Measurements from ENCODE around the gene IRF3.

IRF3 gene

DNA sequence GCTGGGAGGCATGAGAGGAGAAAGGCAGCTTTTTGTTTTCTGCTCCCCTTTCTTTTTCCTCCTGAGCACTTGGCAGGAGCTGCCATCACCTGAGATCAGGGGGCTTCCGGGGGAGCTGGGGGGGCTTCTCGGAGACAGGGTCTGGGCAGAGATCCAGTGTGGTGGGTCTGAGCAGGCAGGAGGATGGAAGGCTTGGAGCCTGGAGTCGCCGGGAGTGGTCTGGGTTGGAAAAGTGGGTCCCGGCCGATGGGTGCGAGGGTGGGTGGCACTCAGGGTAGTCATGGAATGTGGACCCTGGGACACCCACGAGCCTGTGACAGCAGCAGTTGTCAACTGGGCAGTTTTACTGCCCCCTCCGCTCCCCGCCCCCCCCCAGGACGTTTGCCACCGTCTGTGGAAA, 21.5 kb upstream of the IRF3 start:
- DNase-seq = no peak

DNA sequence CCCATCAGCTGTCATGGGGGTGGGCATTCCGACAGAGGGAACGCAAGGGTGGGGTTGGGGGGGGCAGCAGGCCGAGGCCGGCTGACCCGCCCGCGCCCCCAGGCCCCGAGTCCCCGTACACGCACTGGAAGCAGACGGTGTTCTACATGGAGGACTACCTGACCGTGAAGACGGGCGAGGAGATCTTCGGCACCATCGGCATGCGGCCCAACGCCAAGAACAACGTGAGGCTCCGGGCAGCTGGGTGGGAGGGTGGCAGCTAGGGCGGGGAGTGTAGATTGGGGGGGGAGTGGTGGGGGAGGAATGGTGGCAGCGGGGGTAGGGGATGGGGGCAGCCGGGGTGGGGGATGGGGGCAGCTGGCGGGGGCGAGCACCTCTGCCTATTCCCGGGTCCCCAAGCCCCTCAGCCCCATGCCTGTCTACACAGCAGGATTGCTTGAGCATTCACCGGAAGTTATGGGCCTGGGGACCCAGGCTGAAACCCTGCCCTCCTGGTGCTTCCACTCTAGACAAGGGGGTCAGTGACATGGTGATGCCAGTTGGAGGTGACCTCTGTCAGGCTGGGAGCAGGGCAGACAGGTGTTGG, 20.9 kb upstream of the IRF3 start:
- DNase-seq = no peak

DNA sequence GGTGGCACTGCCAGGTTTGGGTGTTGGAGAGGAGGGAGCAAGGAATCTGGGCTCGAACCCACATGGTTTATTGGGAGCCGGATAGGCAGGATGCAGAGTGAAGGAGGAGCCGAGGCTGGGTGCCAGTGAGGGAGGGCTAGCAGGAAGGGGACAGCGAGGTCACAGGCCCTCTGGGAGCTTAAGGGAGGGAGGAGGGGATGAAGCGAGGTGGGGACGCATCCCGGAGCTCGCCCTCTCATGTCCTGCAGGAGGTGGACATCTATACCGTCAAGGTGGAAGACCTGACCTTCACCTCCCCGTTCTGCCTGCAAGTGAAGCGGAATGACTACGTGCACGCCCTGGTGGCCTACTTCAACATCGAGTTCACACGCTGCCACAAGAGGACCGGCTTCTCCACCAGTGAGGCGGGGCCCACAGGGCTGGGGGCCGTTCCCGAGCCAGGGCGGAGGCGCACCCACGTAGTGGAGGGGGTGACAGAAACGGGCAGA, 20.2 kb upstream of the IRF3 start:
- DNase-seq = no peak

DNA sequence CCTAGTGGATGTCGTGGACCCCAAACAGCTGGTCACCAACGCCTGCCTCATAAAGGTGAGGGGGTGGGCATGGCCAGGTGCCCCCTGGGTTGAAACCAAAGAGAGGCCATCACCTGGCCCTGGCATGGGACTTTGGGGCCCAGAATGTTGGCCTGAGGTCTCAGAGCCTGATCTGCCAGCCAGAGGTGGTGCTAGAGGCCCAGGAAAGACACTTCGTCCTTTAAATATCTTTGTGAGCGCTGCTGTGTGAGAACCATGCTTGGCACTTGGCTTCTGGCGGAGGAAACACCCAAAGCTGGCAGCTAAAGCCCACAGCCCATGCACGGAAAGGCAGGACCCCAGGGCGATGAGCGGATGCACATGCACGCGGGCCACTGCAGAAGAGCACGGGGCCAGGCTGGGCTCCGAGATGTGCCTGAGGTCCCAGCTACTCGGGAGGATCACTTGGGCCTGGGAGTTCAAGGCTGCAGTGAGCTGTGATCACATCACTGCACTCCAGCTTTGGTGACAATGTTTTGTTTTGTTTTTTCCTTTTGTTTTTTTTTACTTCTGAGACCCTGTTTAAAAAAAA, 19.4 kb upstream of the IRF3 start:
- no peak for DNase-seq

DNA sequence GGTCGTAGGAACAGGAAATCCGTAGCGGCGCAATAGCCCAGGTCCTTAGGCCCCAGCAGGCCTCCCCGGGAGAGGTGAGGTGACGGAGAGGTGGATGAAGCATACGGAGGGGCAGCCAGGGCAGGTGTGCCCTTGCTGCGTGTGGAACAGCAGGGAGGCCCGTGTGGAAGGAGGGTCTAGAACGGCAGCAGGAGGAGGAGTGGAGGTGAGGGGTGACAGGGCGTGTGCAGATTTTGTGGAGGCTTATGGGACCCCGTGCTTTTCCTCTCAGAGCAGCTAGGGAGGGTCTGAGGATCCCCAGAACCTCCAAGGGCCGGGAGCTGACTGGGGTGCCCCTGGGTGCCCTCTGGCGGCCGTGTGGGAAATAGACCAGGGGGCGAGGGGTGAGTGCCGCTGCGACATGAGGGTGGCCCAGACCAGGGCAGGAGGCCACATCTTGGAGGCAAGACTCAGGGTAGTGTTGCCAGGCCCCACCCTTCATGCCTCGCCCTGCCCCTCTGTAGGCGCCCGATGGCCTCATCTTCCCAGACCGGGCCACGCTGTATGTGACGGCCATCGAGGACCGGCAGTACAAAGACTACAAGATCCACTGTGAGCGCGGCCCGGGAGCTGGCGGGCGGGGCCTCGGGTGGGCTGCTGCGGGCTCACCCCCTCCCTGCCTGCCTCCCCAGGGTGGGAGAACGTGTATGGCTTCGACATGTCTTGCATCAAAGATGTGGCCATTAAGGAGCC, 18.8 kb upstream of the IRF3 start:
- DNase-seq = peak in 1 of 2 experiments; percentile 20

DNA sequence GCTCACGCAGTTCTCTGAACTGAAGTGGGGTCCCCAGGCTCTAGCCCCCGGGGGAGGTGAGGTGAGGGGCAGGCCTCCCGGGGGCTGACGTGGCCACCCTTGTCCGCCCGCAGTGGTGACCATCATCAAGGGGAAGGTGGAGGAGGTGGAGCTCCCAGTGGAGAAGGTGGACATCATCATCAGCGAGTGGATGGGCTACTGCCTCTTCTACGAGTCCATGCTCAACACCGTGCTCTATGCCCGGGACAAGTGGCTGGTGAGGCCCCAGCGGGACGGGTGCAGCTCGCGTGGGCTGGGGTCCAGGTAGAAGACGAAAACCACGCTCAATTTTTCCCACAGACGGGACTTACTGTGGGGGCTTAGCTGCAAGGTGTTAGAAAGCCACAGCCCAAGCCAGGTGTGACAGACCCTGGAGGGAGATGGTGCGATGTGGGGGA, 18.2 kb upstream of the IRF3 start:
- no peak for DNase-seq

DNA sequence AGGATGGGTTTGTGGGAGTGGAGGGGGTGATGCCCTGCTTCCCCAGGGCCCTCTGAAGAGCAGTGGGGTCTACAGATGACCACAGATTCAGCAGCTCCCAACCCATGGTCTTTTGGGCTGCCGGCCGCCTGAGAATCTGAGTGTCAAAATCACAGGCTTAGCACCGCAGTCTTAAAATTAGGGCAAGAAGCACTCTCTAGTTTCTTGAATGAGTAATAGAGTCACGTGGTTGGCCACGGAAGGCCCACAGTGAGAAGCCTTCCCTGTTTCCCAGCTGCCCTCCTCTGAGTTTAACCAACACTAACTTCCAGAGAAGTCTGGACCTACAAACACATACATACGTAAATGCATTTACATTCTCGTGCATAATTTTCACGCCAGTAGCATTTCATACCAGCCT, 16.6 kb upstream of the IRF3 start:
- DNase-seq = no peak

DNA sequence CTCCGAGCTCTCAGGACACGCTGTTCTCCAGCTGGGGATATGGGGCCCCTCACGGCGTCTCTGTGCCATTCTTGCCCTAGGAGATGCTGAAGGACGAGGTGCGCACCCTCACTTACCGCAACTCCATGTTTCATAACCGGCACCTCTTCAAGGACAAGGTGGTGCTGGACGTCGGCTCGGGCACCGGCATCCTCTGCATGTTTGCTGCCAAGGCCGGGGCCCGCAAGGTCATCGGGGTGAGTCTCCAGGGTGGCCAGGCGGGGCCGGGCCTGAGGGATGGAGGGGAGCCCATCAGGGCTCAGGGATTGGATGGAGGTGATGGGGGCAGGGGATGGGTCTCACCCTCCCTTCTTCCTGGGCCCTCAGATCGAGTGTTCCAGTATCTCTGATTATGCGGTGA, 16.2 kb upstream of the IRF3 start:
- no peak for DNase-seq

DNA sequence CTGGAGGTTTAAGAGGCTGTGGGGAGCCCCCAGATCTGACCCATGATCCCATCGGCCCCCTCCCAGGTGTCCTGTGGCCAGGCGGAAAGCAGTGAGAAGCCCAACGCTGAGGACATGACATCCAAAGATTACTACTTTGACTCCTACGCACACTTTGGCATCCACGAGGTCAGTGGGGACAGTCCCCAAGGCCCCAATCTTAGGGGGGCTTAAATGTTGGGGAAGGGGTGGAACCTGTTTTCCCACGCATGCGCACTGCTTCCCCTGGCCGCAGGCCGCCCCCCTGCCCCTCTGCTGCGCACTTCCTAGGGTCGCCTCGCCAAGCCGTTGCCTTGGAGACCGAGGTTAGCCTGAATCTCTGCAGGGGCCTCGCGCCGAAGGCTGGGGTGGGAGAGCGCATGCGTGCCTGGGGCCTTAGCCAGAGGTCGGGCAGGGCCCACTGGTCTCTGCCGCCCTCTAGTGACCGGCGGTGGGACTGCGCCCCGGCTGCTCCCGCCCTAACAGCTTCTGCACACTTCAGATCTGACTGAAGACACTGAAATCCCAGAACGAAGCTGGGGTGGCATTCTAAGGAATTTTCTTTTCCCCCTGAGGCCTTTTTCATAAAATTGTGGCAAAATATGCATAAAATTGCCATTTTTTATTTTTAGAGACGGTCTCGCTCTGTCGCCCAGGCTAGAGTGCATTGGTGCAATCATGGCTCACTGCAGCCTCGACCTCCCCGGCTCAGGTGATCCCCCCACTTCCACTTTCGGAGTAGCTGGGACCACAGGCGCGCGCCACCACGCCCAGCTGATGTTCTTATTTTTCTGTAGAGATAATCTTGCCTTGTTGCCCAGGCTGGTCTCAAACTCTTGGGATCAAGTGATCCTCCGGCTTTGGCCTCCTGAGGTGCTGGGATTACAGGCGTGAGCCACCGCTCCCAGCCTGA, 15.0 kb upstream of the IRF3 start:
- DNase-seq = peak; percentile 27 to 92

DNA sequence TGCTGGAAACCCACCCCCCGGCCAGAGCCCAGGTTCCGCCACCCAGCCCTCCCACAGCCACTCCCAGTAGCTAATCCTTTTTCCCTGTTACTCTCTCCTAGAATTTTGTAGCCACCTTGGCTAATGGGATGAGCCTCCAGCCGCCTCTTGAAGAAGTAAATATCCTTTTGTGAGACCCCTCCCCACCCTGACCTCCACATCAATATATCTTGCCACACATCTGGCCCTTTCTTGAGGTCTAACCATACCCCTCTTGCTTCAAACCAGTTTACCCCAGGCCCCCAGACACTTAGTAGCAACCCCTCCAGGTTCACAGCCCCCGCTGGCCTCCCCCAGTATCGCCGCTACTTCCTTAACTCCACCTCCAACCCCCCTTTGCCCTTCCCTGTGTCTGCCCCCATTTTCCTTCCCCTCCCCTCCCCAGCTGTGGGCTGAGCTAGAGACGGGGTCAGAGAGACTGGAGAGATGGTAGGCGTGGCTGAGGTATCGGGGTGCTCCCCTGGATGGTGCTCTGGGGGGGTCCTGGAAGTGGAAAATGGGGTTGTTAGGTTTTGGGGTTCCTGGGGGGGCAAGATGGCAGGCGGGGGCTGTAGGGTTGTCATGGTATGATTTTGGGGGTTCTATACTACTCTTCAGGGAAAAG, 14.2 kb upstream of the IRF3 start:
- no peak for DNase-seq

DNA sequence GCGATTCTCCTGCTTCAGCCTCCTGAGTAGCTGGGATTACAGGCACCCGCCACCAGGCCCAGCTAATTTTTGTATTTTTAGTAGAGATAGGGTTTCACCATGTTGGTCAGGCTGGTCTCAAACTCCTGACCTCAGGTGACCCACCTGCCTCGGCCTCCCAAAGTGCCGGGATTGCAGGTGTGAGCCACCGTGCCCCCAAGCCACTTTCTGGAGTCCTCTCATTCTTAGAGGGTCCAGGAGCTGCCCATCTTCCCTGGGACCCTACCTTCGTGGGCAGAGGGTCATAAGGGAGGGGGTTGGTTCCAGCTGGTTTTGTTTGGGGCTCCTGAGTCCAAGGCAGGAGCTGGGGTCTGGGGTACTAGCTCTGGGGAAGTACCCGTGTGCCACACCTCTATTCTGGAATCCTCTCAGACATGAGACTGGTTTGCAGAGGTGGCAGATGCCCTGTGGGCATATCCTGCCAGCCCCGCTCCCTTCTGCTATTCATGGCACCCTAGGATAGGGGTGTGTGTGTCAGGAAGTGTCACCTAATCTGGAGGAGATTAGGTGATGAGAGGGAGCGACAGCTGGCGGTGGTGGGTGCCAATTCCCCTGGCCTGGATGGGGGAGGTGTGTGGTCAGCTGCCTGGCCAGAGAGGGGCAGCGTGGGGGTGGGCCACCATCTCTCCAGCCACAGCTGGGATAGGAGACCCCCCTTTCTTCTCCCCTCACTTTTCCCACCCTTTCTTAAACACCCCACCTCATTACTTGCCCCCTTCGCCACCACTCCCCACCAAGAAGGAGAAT, 13.5 kb upstream of the IRF3 start:
- no peak for DNase-seq

DNA sequence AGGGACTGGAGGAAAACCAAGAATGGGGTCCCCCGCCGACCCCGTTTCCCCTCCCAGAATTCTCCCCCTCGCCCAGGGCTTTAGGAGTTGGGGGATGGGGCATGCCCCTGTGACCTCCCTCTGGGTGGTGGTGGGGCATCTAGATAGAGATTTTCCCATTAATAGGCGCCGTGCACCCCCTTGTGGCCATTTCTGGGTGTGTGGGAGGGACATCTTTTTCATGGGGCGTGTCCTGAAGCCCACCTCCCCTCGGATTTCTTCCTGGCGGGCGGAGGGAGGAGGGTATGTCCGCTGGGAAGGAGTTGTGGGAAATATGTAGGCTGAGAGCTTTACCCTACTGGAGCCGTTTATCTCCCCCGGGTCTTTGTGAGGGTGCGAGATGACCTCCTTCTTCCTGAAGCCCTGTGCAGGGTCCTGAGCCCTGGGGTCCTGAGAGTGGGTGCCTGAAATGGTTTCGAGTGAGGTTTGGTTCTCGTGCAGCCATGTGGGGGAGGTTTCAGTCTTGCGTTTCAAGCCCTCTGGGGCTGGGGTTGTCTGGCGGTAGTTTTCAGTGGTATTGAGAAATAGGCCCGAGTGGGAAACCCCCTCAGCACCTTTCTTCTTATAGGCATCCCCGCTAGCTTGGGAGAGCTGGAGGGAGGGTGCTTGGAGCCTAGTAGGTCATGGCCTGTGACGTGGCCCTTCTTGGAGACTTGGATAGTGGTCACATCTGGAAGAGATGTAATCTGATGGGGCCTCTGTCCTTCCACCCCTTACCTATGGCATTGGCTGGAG, 12.4 kb upstream of the IRF3 start:
- peak; percentile 69 to 83 for DNase-seq

DNA sequence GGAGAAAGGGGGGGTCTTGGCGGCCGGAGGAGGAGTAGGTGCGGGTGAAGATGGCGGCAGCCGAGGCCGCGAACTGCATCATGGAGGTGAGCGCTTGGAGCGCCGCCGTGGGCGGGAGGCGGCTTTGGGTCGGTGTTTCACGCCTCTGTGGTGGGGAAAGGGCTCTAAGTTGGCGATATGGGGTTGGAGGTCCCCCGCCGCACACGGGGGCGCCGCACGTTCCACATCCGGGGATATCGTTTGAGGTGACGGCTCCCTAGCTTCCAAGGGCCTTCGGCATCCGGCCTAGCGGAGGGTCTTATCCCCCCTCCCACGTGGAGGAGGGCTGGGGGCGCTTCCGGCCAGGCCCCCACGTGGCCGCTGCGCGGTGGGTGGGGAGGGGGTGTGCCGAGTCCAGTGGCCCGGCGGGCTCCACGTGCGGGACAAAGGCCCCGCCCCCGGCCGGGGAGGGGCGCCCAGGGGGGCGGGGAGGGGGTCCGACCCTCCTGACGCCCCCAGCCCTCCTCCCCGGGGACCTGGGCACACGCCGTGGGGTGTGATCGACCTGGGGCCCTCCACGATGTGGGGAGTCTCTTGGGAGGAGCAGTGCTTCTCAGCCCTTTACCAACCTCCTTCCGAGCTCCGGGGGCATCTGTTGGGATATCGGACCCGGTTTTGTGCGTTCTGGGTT, 11.7 kb upstream of the IRF3 start, which contains the start of gene PRMT1:
PRMT1 (plus strand) TSS at position 41 of the 670 bp plus-strand sequence; CDS start at position 51, 10 bp downstream.
- DNase-seq = peak in 1 of 2 experiments; percentile 61

DNA sequence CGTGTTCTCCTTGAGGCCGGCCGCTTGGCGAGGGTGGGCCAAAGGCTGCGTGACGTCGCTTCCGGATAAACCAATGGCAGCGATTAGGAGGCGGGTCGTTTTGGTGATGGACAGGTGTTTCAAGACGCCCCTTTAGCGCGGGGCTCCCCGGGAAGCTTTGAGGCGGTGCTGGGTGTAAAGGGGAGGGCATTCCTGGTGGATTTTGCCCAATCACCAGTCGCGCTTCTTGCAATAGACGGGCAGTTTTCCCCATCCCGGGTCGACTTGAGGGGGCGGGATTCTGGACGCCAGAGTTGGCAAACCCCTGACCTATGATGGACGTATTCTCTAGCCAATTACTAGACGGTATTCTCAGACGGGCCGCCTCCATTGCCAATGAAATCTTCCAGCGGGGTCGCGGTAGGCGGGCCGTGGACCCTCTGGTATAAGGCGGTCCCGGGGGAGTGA, 11.2 kb upstream of the IRF3 start:
- DNase-seq = peak; percentile 100

DNA sequence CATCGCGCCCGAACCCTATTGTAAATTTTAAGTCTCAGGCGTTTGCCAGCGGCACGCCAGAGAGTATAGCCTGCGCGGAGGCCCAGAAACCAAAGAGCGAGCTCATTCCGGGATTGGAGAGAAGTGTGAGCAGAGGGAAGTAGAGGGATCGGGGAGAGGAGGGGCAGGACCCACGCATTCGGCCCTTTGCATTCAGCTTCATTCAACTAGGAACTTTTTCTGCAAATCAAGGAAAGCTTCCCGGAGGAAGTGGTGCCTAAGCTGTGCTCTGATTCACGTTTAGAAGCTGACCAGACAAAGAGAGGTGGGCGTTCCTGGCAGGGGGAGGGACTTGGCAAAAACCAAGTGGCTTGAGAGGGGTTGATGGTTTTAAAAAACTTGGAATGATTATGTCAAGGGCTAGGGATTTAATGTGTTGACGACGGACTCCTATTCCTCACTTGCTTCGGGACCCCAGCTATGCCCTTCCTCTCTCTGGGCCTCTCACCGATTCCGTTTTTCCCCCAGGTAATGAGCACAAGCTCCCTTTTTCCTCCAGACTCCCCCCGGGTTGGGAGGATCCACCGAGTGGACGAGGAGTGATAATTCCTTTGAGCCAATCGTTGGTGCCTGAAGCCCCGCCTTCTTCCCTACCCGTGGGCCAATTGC, 10.6 kb upstream of the IRF3 start:
- peak; percentile 92 to 93 for DNase-seq

DNA sequence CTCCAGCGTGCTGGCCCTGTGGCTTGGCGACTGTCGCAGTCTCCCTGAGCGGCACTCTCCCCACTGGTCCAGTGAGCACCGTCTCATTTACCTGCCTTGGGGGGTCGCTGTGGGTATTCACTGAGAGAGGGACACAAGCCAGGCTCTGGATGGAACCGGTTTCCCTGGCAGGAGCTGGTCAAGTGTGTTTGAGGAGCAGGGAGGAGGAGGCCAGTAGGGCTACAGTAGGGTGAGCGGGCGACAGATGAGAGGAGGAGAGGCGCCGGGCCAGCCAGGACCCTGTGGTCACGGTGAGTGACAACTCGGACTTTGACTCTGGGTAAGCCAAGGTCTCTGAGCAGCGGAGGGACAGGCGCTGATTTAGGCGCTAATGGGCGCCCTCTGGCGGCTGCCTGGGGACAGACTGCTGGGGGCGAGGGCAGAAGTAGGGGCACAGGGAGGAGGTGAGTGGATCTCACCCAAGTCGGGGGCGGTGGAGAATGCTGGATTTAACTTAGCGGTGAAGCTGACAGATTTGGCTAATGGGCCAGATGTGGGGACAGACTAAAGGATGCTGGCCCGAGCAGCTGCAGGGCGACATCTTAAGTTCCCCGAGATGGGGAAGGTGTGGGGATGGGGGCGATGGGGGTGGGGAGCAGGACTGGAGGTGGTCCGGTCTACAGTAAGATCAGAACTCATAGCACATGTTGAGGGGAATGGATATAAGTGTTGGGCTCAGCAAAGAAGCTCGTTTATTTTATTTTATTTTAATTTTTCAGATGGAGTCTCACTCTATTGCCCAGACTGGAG, 6.7 kb upstream of the IRF3 start:
- peak; percentile 61 to 87 for DNase-seq

DNA sequence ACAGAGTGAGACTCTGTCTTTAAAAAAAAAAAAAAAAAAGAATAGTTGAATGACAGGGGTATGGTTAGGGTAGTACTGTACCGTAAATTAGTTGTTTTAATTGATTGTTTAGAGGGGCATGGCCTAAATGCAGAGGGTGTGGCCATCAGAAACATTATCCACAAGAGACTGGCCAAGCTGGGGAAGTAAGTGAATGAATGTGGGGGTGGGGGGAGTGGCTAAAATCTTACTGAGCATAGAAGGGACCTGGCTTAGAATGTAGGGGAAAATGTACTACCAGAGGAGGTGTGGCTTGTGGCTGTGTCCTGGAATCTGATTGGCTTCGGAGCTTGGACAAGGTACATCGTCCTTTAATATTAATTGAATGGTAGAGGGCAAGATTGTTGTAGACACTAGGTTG, 3.9 kb upstream of the IRF3 start:
- no peak for DNase-seq

DNA sequence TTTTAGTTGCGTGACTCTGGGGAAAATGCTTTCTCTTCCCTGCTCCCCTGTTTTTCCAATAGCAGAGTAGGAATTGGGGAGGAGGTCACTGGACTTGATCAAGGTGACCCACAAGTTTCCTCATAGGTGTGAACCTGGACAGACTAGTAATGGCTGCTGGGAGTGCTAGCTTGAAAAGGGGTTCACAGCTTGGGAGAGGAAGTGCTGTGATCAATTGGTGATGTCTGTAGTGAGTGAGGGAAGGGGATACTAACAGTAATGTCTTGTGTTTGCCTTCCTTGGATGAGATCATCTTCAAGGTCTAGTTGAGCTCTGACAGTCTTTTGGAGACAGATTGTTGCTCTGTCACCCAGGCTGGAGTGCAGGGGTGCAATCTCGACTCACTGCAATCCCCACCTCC, 1.8 kb upstream of the IRF3 start:
- no peak for DNase-seq

DNA sequence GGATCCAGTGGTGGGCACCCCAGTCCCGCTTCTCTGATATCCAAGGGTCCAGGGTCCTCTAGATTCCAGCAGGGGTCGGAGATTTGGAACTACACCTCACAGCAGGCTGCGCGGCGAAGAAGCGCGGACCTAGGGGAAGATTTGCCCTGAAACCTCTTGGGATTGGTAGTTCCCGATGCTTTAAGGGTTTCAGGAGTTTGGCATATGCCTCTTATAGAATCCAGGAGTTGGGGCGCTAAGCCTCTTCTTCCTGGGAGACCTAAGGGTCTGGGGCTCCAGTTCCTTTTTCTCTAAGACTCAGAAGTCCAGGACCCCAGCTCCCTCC, 425 bp upstream of the IRF3 start:
- no peak for DNase-seq

All from NCI-H526 (cell line).